ENCODE data around the gene ELL2. TPM values are rescaled to one million over a fixed set of nuclear protein-coding genes. Genes with fewer than 3 reads are reported as not detected.
"Not testable (repeated sequence)": the region's sequence is repeated elsewhere in the genome, so short reads cannot be mapped to it uniquely, and the experiment has no call there.

The ELL2 gene
- total RNA-seq, 1 donor from 2014 or later, result 124 TPM

- H3K36me3 Mint-ChIP-seq (ENCODE audit: insufficient read depth), result peaks cover 19% of the 10 kb centered on the region
- no peaks in the 10 kb centered on the region for H3K9me3 Mint-ChIP-seq (ENCODE audit: low read depth)
- no peak overlapping the region for H3K4me3 Mint-ChIP-seq (ENCODE audit: low read depth)
- no peak for DNase-seq (ENCODE audit: low spot score, unreplicated experiment)
- TF ChIP-seq CTCF (IDR thresholded peaks at IDR 0.05; ENCODE audit: unreplicated experiment), result no peak
- H3K27ac Mint-ChIP-seq, result no peak overlapping the region
- H3K4me1 Mint-ChIP-seq (ENCODE audit: low read depth), result peaks cover 54% of the 10 kb centered on the region
- H3K27me3 Mint-ChIP-seq, result no peaks in the 10 kb centered on the region
These were observed 30.4 kb downstream of the ELL2 start for GRCh38 chr5:95931079-95931833.

- no peak for DNase-seq (ENCODE audit: low spot score, unreplicated experiment)
- Mint-ChIP-seq H3K36me3 (ENCODE audit: insufficient read depth) (peaks cover 13% of the 10 kb centered on the region), H3K4me3 (ENCODE audit: low read depth) (no peak overlapping the region), H3K9me3 (ENCODE audit: low read depth) (no peaks in the 10 kb centered on the region), H3K27ac (peak overlapping the region; percentile 57), H3K4me1 (ENCODE audit: low read depth) (peaks cover 52% of the 10 kb centered on the region), H3K27me3 (no peaks in the 10 kb centered on the region)
- TF ChIP-seq CTCF (IDR thresholded peaks at IDR 0.05; ENCODE audit: unreplicated experiment), result no peak
These were observed 31.3 kb downstream of the ELL2 start for GRCh38 chr5:95930141-95930930.

GRCh38 chr5:95928724-95929253 lies 32.9 kb downstream of the ELL2 start:
- H3K27me3 Mint-ChIP-seq, result no peaks in the 10 kb centered on the region
- H3K9me3 Mint-ChIP-seq (ENCODE audit: low read depth), result no peaks in the 10 kb centered on the region
- no peak for TF ChIP-seq CTCF (IDR thresholded peaks at IDR 0.05; ENCODE audit: unreplicated experiment)
- peaks cover 13% of the 10 kb centered on the region for H3K36me3 Mint-ChIP-seq (ENCODE audit: insufficient read depth)
- H3K4me1 Mint-ChIP-seq (ENCODE audit: low read depth), result peaks cover 55% of the 10 kb centered on the region
- H3K27ac Mint-ChIP-seq, result peak overlapping the region; percentile 46
- DNase-seq (ENCODE audit: low spot score, unreplicated experiment), result no peak
- H3K4me3 Mint-ChIP-seq (ENCODE audit: low read depth), result no peak overlapping the region

GRCh38 chr5:95927927-95928723 lies 33.5 kb downstream of the ELL2 start:
- peaks cover 57% of the 10 kb centered on the region for H3K4me1 Mint-ChIP-seq (ENCODE audit: low read depth)
- no peak overlapping the region for H3K4me3 Mint-ChIP-seq (ENCODE audit: low read depth)
- peaks cover 16% of the 10 kb centered on the region for H3K36me3 Mint-ChIP-seq (ENCODE audit: insufficient read depth)
- no peak for DNase-seq (ENCODE audit: low spot score, unreplicated experiment)
- H3K27me3 Mint-ChIP-seq, result no peaks in the 10 kb centered on the region
- TF ChIP-seq CTCF (IDR thresholded peaks at IDR 0.05; ENCODE audit: unreplicated experiment), result no peak
- H3K27ac Mint-ChIP-seq, result peak overlapping the region; percentile 22
- no peaks in the 10 kb centered on the region for H3K9me3 Mint-ChIP-seq (ENCODE audit: low read depth)

- H3K27ac Mint-ChIP-seq; H3K27me3 Mint-ChIP-seq; H3K4me3 Mint-ChIP-seq (ENCODE audit: low read depth); DNase-seq (ENCODE audit: low spot score, unreplicated experiment); H3K9me3 Mint-ChIP-seq (ENCODE audit: low read depth): not testable (repeated sequence)
- Mint-ChIP-seq H3K36me3 (ENCODE audit: insufficient read depth) (peaks cover 18% of the 10 kb centered on the region), H3K4me1 (ENCODE audit: low read depth) (peaks cover 52% of the 10 kb centered on the region)
These were observed 34.4 kb downstream of the ELL2 start for GRCh38 chr5:95927300-95927699.

All from progenitor cell of endocrine pancreas (in vitro differentiated cells).